ENCODE results near the gene LAMB1.
"Not testable (repeated sequence)": the region's sequence is repeated elsewhere in the genome, so short reads cannot be mapped to it uniquely, and the experiment has no call there.

Gene LAMB1

GRCh38 chr7:107945332-107945731 is 57.6 kb downstream of the LAMB1 start:
- DNase-seq (ENCODE audit: low spot score) = no peak

DNA sequence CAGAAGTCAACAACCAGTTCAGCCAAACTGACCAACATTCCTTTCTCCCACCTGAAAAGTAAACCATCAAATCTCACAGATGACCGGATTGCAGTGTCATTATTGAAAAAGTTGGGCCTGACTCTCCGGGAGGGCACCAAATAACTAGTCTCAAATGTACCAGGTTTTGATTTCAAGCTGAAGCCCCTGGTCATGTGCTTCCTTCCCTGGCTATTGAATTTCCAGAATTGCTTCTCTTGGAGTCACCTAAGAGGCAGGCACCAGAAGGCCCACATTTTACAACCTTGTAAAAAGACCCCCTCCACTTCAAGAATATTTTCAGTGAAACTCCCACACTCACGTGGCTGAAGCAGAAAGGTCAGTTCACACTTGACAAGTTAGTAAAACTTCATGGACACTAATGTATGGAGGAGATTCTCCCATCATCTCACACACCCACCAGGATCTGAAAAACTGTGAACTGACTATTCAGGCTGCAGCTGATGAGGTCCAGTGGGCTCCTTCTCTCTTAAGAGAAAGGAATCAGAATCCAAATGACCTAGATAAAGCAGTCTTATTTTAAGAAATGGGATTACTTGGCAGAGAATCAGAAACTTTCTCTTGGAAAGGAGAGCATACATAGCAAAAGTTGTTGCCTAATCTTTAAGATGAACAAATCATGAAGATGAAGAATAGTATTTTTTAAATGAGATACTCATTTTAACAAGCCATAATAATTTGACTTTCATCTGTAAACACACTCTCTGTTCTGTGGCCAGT is 58.4 kb downstream of the LAMB1 start:
- no peak for DNase-seq (ENCODE audit: low spot score)

DNA sequence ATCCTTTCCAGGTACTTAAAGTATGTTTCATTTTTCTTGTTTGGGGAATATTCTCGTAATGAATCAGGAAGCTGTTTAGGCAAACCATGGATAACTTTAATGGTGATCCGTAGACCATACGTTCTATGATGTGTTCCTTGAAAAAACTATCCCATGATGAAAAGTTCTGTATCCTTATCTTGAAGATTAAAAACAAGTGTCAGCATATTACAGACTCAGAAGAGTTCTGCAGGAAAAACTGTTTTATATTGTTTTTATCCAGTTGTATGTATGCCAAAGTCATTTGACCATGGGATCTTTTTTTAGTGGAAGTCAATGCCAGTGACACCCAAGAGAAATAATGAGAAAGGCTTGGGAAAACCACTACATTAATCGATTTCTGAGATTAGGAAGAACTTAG is 59.9 kb downstream of the LAMB1 start:
- DNase-seq (ENCODE audit: low spot score) = no peak

DNA sequence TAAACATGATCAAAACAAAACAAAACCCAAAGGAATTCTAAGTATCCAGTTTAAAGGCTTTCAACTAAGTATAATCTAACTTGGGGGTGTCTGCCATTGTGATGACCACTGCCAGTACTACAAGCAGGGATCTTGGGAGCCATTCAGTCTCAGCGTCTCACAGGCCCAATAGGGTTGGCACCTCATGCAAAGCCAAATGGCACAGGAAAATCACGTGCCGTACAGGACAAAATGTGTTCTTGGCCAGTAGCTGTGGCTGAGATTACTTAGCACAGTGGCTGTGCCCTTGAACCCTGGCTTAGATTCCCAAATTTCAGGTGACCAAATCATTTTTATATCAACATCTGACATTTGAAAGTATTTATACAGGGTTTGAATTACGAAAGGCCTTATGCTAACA is 62.0 kb downstream of the LAMB1 start:
- DNase-seq (ENCODE audit: low spot score) = no peak

DNA sequence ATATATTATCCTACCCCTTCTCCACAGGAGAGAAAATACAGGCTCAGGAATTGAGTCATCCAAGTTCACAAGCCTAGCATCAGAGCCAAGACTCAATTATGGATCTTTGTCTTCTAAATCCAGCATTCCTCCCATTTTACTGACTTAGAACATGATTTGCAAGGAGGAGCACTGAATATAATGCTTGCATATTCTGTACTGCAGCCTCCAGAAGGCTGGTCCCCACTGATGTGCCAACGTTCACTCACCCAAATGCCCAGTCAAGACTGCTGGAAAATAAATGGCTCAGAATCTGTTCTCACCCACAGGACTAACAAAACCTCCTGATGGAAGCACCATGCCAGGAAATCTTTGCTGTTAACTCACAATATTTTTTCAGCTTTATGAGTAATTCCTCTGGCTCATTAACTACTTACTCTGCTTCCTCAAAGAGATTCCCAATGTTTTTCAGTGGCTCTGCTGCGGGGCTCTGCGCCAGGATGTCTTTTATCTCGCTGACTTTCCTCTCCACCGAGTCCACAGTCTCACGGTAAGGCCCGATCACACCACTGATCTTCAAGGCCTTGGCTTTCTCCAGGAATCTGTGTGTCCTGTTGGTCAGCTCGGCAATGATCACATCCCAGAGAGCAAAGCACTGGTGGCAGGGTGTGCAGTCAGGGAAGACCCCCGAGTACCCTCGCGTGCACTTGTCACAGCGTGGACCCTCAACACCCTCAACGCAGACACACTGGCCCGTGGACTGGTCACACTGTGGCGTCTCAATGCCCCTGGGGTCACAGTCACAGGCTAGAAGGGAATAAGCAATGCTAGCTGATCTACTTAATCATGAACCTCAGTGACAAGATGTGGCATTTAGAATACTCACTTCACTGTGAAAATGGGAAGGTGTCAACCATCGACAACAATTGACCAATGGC is 63.1 kb downstream of the LAMB1 start:
- no peak for DNase-seq (ENCODE audit: low spot score)

GRCh38 chr7:107938456-107939250 is 64.3 kb downstream of the LAMB1 start:
- no peak for DNase-seq (ENCODE audit: low spot score)

GRCh38 chr7:107937531-107937930 is 65.4 kb downstream of the LAMB1 start:
- DNase-seq (ENCODE audit: low spot score) = no peak

- no peak for DNase-seq (ENCODE audit: low spot score)
Observed at GRCh38 chr7:107936312-107936711, 66.6 kb downstream of the LAMB1 start.

DNA sequence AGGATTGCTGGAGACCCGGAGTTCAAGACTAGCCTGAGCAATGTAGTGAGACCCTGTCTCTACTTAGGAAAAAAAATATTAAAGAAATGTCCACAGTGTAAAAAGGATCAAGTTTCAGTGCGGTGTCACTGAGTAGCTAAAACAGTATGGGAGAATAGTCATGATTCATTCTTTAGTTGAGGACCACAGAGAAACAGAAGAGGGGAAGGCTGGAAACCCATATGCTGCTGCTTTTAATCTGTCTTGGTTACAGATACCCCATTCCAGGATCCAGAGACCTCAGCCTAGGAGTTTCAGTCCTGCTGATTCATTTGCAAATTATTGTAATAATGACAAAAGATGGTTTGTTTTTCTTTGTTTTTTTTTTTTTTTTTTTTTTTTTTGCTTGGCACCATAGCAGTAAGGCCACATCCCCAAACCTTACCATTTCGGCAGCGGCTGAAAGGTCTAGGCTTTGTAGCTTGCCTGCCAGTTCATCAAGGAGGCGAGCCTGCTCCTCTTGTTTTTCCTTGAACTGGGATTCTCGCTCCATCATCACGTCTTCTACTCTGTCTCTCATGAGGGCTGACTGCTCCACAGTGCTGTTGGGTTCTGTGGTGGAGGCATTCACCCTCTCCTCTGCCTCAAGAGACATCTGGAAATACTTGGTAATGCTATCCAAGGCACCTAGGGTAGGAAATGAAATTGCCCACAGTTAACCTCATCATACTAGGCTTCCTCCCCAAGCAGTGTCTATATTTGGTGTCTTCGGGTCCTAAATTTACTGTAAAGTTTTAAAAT is 67.8 kb downstream of the LAMB1 start:
- DNase-seq (ENCODE audit: low spot score) = no peak

- DNase-seq (ENCODE audit: low spot score) = no peak
Observed at GRCh38 chr7:107933386-107934013, 69.5 kb downstream of the LAMB1 start.

GRCh38 chr7:107932805-107933204 is 70.2 kb downstream of the LAMB1 start:
- DNase-seq (ENCODE audit: low spot score) = no peak

- no peak for DNase-seq (ENCODE audit: low spot score)
Observed at GRCh38 chr7:107931740-107932515, 71.0 kb downstream of the LAMB1 start.

- DNase-seq (ENCODE audit: low spot score) = no peak
Observed at GRCh38 chr7:107926481-107926880, 76.5 kb downstream of the LAMB1 start.

DNA sequence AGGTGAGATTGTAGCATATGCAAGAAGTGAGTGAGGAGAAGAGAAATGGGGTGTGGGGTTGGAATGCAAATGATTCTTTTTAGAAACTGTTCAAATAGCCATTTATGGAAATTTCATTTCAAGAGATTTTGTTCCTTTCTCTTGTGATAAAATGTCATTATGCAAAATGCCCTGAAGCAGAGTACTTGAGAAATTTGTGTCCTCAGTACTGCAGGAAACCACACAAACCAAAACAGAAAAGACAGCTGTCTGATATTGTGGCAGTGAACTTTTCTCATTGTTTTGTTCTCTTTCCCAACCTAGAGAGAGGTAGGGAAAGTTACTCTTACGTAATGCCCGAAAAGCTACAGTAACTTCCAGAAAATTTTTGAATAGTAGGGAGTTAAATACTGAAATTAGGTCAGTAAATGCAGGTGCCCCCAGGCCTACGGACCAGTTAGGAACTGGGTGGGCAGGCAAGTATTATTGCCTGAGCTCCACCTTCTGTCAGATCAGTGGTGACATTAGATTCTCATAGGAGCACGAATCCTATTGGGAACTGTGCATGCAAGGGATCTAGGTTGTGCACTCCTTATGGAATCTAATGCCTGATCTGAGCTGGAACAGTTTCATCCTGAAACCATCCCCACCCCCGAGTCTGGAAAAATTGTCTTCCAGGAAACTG is 78.0 kb downstream of the LAMB1 start:
- no peak for DNase-seq (ENCODE audit: low spot score)

- DNase-seq (ENCODE audit: low spot score) = no peak
Observed at GRCh38 chr7:107922886-107923285, 80.1 kb downstream of the LAMB1 start.

DNA sequence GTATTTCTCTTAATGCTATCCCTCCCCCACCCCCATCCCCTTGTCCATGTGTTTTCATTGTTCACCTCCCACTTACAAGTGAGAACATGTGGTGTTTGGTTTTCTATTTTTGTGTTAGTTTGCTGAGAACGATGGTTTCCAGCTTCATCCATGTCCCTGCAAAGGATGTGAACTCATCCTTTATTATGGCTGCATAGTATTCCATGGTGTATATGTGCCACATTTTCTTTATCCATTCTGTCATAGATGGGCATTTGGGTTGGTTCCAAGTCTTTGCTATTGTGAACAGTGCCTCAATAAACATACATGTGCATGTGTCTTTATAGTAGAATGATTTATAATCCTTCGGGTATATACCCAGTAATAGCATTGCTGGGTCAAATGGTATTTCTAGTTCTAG is 81.1 kb downstream of the LAMB1 start:
- DNase-seq (ENCODE audit: low spot score) = not testable (repeated sequence)

DNA sequence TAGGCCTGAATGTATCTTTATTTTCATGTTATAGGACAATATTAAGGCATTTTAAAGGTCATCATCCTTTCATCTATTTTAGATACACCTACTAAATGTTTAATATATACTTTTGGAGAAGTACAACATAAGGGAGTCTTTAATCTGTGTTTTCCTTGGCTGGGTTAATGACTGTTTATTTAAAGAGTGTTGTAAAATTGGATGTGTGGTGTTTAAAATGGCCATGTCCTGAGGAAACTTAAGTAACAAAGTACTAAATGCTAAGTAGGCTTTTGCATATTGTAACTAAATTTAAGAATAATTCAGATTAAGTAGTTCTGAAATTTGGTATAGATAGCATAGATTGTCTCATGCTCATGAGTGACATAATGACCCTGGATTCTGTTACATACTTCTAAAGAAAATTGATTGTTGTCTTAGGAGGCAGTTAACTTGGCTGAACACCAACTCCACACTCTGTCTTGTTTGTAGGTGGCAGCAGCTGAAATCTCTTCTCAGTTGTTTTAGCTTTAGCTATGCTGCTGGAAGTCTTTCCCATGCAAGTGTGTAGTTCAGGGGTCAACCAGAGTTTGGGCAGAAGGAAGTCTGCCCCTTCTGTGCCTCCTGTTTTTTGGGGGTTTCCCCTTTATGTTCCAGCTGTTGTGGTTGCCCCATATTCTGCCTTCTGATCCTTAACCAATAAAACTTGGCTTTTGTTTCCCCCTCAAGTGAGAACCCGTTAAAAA is 82.8 kb downstream of the LAMB1 start:
- no peak for DNase-seq (ENCODE audit: low spot score)

DNA sequence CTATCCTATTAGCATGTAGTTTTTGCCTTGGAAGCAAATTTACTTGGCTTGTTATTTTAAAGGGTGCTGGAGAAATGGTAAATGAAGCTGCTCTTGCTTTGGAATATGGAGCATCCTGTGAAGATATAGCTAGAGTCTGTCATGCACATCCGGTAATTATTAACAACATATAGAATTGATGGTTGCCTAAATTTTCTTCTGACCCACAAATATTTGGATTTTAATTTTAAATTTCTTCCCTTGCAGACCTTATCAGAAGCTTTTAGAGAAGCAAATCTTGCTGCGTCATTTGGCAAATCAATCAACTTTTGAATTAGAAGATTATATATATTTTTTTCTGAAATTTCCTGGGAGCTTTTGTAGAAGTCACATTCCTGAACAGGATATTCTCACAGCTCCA is 84.0 kb downstream of the LAMB1 start:
- DNase-seq (ENCODE audit: low spot score) = no peak
